ENCODE measurements around the gene TEC. TPM values are rescaled to one million over a fixed set of nuclear protein-coding genes. Genes with fewer than 3 reads are reported as not detected.

TEC gene
- polyA plus RNA-seq, 1 donor (not counting 4 experiments of a cell fraction or from before 2014, with no cell fraction given) = 0.39 TPM

- H3K4me1 ChIP-seq (ENCODE audit: control insufficient read depth, extremely low read depth, insufficient read depth, low read length) = no peaks in the 10 kb centered on the region
- H3K27ac ChIP-seq (ENCODE audit: control insufficient read depth, insufficient read depth, low read length) = no peak overlapping the region
- no peak overlapping the region for H3K4me3 ChIP-seq (ENCODE audit: control insufficient read depth in 2 of 3, extremely low read depth in 1 of 3, insufficient read depth in 2 of 3, low read depth in 1 of 3, low read length in 3 of 3)
- TF ChIP-seq EZH2 (IDR thresholded peaks at IDR 0.05; ENCODE audit: low read length) = no peak
- TF ChIP-seq, protein P1, sequence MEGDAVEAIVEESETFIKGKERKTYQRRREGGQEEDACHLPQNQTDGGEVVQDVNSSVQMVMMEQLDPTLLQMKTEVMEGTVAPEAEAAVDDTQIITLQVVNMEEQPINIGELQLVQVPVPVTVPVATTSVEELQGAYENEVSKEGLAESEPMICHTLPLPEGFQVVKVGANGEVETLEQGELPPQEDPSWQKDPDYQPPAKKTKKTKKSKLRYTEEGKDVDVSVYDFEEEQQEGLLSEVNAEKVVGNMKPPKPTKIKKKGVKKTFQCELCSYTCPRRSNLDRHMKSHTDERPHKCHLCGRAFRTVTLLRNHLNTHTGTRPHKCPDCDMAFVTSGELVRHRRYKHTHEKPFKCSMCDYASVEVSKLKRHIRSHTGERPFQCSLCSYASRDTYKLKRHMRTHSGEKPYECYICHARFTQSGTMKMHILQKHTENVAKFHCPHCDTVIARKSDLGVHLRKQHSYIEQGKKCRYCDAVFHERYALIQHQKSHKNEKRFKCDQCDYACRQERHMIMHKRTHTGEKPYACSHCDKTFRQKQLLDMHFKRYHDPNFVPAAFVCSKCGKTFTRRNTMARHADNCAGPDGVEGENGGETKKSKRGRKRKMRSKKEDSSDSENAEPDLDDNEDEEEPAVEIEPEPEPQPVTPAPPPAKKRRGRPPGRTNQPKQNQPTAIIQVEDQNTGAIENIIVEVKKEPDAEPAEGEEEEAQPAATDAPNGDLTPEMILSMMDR (optimal IDR thresholded peaks at IDR 0.05 in 1 of 3, IDR thresholded peaks at IDR 0.05 in 1 of 3, conservative IDR thresholded peaks at IDR 0.05 in 1 of 3; ENCODE audit: extremely low read depth in 1 of 3, insufficient read depth in 2 of 3, low read length in 3 of 3) = no peak
- no peak overlapping the region for H3K4me2 ChIP-seq (ENCODE audit: control insufficient read depth, extremely low read depth, insufficient read depth, low read depth, low read length)
- DNase-seq (ENCODE audit: low read depth, low spot score) (no peak), FAIRE-seq (no peak)
- no peaks in the 10 kb centered on the region for H3K9me3 ChIP-seq (ENCODE audit: control insufficient read depth, low read depth, low read length)
- dilution Hi-C loops (cut with MboI; ENCODE audit: extremely low pct_ligation_motif_present, low sequenced_read_pairs) = no loop called here
- H4K20me1 ChIP-seq (ENCODE audit: control insufficient read depth, extremely low read depth, insufficient read depth, low read length) = no peaks in the 10 kb centered on the region
- H3K9me1 ChIP-seq (ENCODE audit: control insufficient read depth, extremely low read depth, insufficient read depth, low read length) = no peaks in the 10 kb centered on the region
- no peak overlapping the region for H3K9ac ChIP-seq (ENCODE audit: control insufficient read depth, extremely low read depth, insufficient read depth, low read length)
- H3K27me3 ChIP-seq (ENCODE audit: control insufficient read depth, extremely low read depth, insufficient read depth, low read length) = no peaks in the 10 kb centered on the region
- H3K79me2 ChIP-seq (ENCODE audit: control insufficient read depth, insufficient read depth, low read length) = no peaks in the 10 kb centered on the region
- no peaks in the 10 kb centered on the region for H3K36me3 ChIP-seq (ENCODE audit: control insufficient read depth in 2 of 2, extremely low read depth in 1 of 2, insufficient read depth in 2 of 2, low read length in 2 of 2)
- no peak overlapping the region for H2AFZ ChIP-seq (ENCODE audit: control insufficient read depth, low read length)
These were observed 74.7 kb downstream of the TEC start for GRCh38 chr4:48194971-48195370.

DNA sequence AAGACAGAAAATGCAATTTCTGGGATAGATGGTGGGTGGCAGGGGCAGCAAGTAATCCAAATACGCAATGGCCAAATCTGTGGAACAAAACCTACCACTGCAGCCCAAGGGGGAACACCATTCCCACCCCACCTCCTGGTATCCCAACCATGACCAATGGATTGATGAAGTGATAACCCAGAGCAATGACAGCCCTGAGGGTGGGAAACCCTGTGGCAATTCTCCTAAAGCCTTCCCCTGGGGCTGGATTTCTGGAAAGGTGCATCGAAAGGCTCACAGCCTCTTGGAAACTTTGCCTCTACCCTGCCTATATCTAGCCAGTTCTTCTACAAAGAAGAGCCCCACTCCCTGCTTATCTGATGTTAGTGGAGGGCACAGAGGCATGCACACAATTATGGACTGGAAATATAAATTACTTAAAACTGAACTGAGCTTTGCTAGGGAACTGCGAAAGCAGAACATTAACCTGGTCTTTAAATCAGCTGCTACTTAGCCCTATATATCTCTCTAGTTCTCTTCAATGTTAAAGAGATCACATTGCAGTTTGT, 75.6 kb downstream of the TEC start:
- Histone ChIP-seq H4K20me1 (ENCODE audit: control insufficient read depth, extremely low read depth, insufficient read depth, low read length) (no peaks in the 10 kb centered on the region), H3K36me3 (ENCODE audit: control insufficient read depth in 2 of 2, extremely low read depth in 1 of 2, insufficient read depth in 2 of 2, low read length in 2 of 2) (no peaks in the 10 kb centered on the region), H3K9me1 (ENCODE audit: control insufficient read depth, extremely low read depth, insufficient read depth, low read length) (no peaks in the 10 kb centered on the region), H3K27me3 (ENCODE audit: control insufficient read depth, extremely low read depth, insufficient read depth, low read length) (no peaks in the 10 kb centered on the region), H3K9ac (ENCODE audit: control insufficient read depth, extremely low read depth, insufficient read depth, low read length) (no peak overlapping the region), H3K27ac (ENCODE audit: control insufficient read depth, insufficient read depth, low read length) (no peak overlapping the region), H3K79me2 (ENCODE audit: control insufficient read depth, insufficient read depth, low read length) (no peaks in the 10 kb centered on the region), H3K9me3 (ENCODE audit: control insufficient read depth, low read depth, low read length) (no peaks in the 10 kb centered on the region), H3K4me1 (ENCODE audit: control insufficient read depth, extremely low read depth, insufficient read depth, low read length) (no peaks in the 10 kb centered on the region), H2AFZ (ENCODE audit: control insufficient read depth, low read length) (no peak overlapping the region), H3K4me3 (ENCODE audit: control insufficient read depth in 2 of 3, extremely low read depth in 1 of 3, insufficient read depth in 2 of 3, low read depth in 1 of 3, low read length in 3 of 3) (no peak overlapping the region), H3K4me2 (ENCODE audit: control insufficient read depth, extremely low read depth, insufficient read depth, low read depth, low read length) (no peak overlapping the region)
- DNase-seq (ENCODE audit: low read depth, low spot score) (no peak), FAIRE-seq (no peak)
- dilution Hi-C loops (cut with MboI; ENCODE audit: extremely low pct_ligation_motif_present, low sequenced_read_pairs) = no loop called here
- TF ChIP-seq EZH2 (IDR thresholded peaks at IDR 0.05; ENCODE audit: low read length) = no peak
- TF ChIP-seq, protein P1 (optimal IDR thresholded peaks at IDR 0.05 in 1 of 3, IDR thresholded peaks at IDR 0.05 in 1 of 3, conservative IDR thresholded peaks at IDR 0.05 in 1 of 3; ENCODE audit: extremely low read depth in 1 of 3, insufficient read depth in 2 of 3, low read length in 3 of 3) = no peak

Data from keratinocyte (primary cell).